Measurements from ENCODE around the gene XRN2.

- TF ChIP-seq CTCF (conservative IDR thresholded peaks at IDR 0.05; ENCODE audit: low read depth, low read length) (no peak), EZH2 (IDR thresholded peaks at IDR 0.05; ENCODE audit: borderline replicate concordance, low read depth, low read length, poor library complexity, severe bottlenecking) (no peak)
These were observed 29.3 kb upstream of the XRN2 start for GRCh38 chr20:21273755-21274386.

Measured in A673 (cell line).